Heart left ventricle (tissue), 16 donors: Measurements from ENCODE around the gene MEF2D. TPM values are rescaled to one million over a fixed set of nuclear protein-coding genes. Genes with fewer than 3 reads are reported as not detected.

Experiments
- ATAC-seq, 4 donors: fragments of 200-7000 bp; cut with Tn5 transposase; one replicate each; pipeline ENCODE4 v1.9.1; 2020 to 2022; ENCODE audit warnings: moderate library complexity in 4 of 4, mild to moderate bottlenecking in 3 of 4, moderate number of reproducible peaks in 1 of 4
- DNase-seq, 5 donors: peaks; one replicate each; pipeline ENCODE4 v3.0.0-alpha.2; 2020
- H3K27ac ChIP-seq, 12 donors: fragments of 200-600 bp; sonication (generic) in 4 of 12; one replicate each; pipeline versions ENCODE4 v1.5.0 to v1.8.0; 2016 to 2022; ENCODE audit warnings: mild to moderate bottlenecking in 2 of 12
- H3K27me3 ChIP-seq, 9 donors: fragments of 200-600 bp; sonication (generic) in 2 of 9; one replicate each; pipeline versions ENCODE4 v1.5.1 to v1.8.0; 2016 to 2022; ENCODE audit warnings: mild to moderate bottlenecking in 3 of 9
- H3K36me3 ChIP-seq, 9 donors: fragments of 200-600 bp; sonication (generic) in 2 of 9; one replicate each; pipeline versions ENCODE4 v1.5.0 to v1.8.0; 2018 to 2022; ENCODE audit warnings: mild to moderate bottlenecking in 2 of 9
- H3K4me1 ChIP-seq, 12 donors: fragments of 200-600 bp; sonication (generic) in 4 of 12; one replicate each; pipeline versions ENCODE4 v1.5.0 to v1.8.0; 2016 to 2022; ENCODE audit warnings: mild to moderate bottlenecking in 3 of 12
- H3K4me3 ChIP-seq, 12 donors: fragments of 200-600 bp; sonication (generic) in 4 of 12; one replicate each; pipeline versions ENCODE4 v1.5.0 to v1.8.0; 2017 to 2022; ENCODE audit warnings: mild to moderate bottlenecking in 9 of 12, moderate library complexity in 4 of 12
- H3K9me3 ChIP-seq, 12 donors: fragments of 200-600 bp; sonication (generic) in 4 of 12; one replicate each; pipeline versions ENCODE4 v1.5.0 to v1.8.0; 2016 to 2022; ENCODE audit warnings: mild to moderate bottlenecking in 1 of 12
- CTCF ChIP-seq, 12 donors: fragments of 200-600 bp; sonication (generic) in 4 of 12; IDR thresholded peaks; one replicate each; pipeline versions ENCODE4 v1.5.0 to v1.8.0; 2018 to 2022; ENCODE audit warnings: antibody characterized with exemption in 12 of 12, mild to moderate bottlenecking in 5 of 12
- POLR2A ChIP-seq, 2 donors: fragments of 450-650 bp; IDR thresholded peaks; one replicate each; pipeline ENCODE4 v1.6.1; 2017; ENCODE audit warnings: antibody characterized with exemption in 2 of 2, mild to moderate bottlenecking in 2 of 2, moderate library complexity in 2 of 2
- WGBS, 4 donors: extraction: QIAGEN DNeasy Blood & Tissue Kit in 2 of 4; methylation state at CpG; one replicate each; pipeline versions ENCODE4 v1.1.5 to v1.1.7; 2013 to 2018; 5-methylcytosine and 5-hydroxymethylcytosine counted together
- intact Hi-C, 10 donors: fragments of 100-400 bp; cut with DNase I; formaldehyde crosslinking; loops; one replicate each; pipeline versions ENCODE4 v1.11.1 to v1.14.2; 2022
- polyA plus RNA-seq, 2 donors: library from polyadenylated mRNA; stranded (reverse); fragments of 200-250 nt; gene quantifications; one replicate each; pipeline ENCODE4 v1.2.3, GENCODE V29; 2013
- total RNA-seq, 9 donors: library from RNA; depleted of rRNA in 2 of 9; stranded (reverse); fragments of >200 nt in 2 of 9; fragmentation: NEBNext Ultra II Directional in 3 of 9; extraction: Animal tissue kit (Norgen Biotek cat#: 25700) in 3 of 9; gene quantifications; one replicate each; pipeline versions ENCODE4 v1.1.0 to v1.2.4, GENCODE V29; 2016 to 2023
- donor health status: ischemic (EF 13 %, LVEDD 7.1; RV severe dilation, severe dysfunction).
- donor health status: healthy with polysubstance abuse.
- donor health status: DM: no; HTN: yes; CAD: no.
- donor health status: DM: no; HTN: no; CAD: no.
- donor health status: ischemic (EF 25% LVEDD 6.9; RV normal size, moderate dysfunction).
- donor health status: ischemic (EF 25% LVEDD 5.7; RV mildly dilated, moderate dysfunction).
- donor health status: healthy.
- donor health status: DM: yes; HTN: yes; CAD: no.
- donor health status: ischemic (EF 35%, LVEDD 5.7; RV mildly dilated, moderate dysfunction).
- donor health status: nonischemic (EF 11% LVEDD 7.7; RV severe dilation, severe dysfunction).
- donor health status: DM: yes; HTN: yes; CAD: no.
- donor health status: PGD.
- donor health status: ischemic (EF 29% LVEDD 5.4; RV normal size, mild dysfunction).
- donor health status: nonischemic (EF 23%, LVEDD 6.1; RV moderate dilation, normal function).

Gene MEF2D
- total and polyA plus RNA-seq, 11 donors = 40.5 to 203 (median 92.3) TPM

GRCh38 chr1:156461781-156462647, 38.6 kb downstream of the MEF2D start:
- TF ChIP-seq CTCF (IDR thresholded peaks at IDR 0.05) (no peak), POLR2A (IDR thresholded peaks at IDR 0.05) (no peak)
- DNase-seq (no peak), ATAC-seq (no peak)
- Histone ChIP-seq H3K9me3 (no peaks in the 10 kb centered on the region), H3K27ac (peak overlapping the region in 4 of 12 donors; percentile 22 to 98 (median 23)), H3K4me1 (peaks cover 11 to 50% (median 39%) of the 10 kb centered on the region in 12 donors), H3K27me3 (no peaks in the 10 kb centered on the region), H3K36me3 (peaks cover 0 to 31% (median 20%) of the 10 kb centered on the region in 9 donors), H3K4me3 (no peak overlapping the region)
- intact Hi-C loops = loop anchor here in 2 of 10 donors (5.0 kb wide), 2 partner anchors 35 to 135 kb away; no protein-coding TSS in a partner anchor
- 87 to 91% (median 88%) methylated on average over 17 of the region's 17 CpGs for WGBS, 4 donors

- no peak for DNase-seq
- ATAC-seq = no peak
- TF ChIP-seq CTCF (IDR thresholded peaks at IDR 0.05) (no peak), POLR2A (IDR thresholded peaks at IDR 0.05) (no peak)
- 41 to 62% (median 56%) methylated on average over 4 of the region's 4 CpGs for WGBS, 4 donors
- Histone ChIP-seq H3K9me3 (no peaks in the 10 kb centered on the region), H3K27me3 (no peaks in the 10 kb centered on the region), H3K36me3 (peaks cover 0 to 22% (median 11%) of the 10 kb centered on the region in 9 donors), H3K4me3 (no peak overlapping the region), H3K4me1 (peaks cover 7 to 46% (median 32%) of the 10 kb centered on the region in 12 donors), H3K27ac (peak overlapping the region in 5 of 12 donors; percentile 22 to 98 (median 24))
- intact Hi-C loops = loop anchor here in 2 of 10 donors (5.0 kb wide), 2 partner anchors 36 to 136 kb away; no protein-coding TSS in a partner anchor
These were observed 39.5 kb downstream of the MEF2D start for GRCh38 chr1:156461109-156461508.

- Histone ChIP-seq H3K36me3 (peaks cover 0 to 16% (median 6%) of the 10 kb centered on the region in 9 donors), H3K27ac (peak overlapping the region in 3 of 12 donors; percentile 24 to 98 (median 27)), H3K9me3 (no peaks in the 10 kb centered on the region), H3K4me3 (no peak overlapping the region), H3K27me3 (no peaks in the 10 kb centered on the region), H3K4me1 (peaks cover 7 to 42% (median 26%) of the 10 kb centered on the region in 12 donors)
- WGBS, 4 donors = 56 to 93% (median 84%) methylated on average over 1 of the region's 1 CpG
- ATAC-seq (no peak), DNase-seq (no peak)
- intact Hi-C loops = loop anchor here in 2 of 10 donors (5.0 kb wide), 2 partner anchors 37 to 137 kb away; no protein-coding TSS in a partner anchor
- TF ChIP-seq CTCF (IDR thresholded peaks at IDR 0.05) = no peak
- no peak for TF ChIP-seq POLR2A (IDR thresholded peaks at IDR 0.05)
These were observed 40.0 kb downstream of the MEF2D start for GRCh38 chr1:156460525-156460924.

- ATAC-seq = no peak
- intact Hi-C loops = loop anchor here in 4 of 10 donors (5.0 kb wide), 4 partner anchors 44 to 204 kb away; partner anchors contain the start of genes GPATCH4 (in 1 of the 4), MEF2D (in 1 of the 4) and NAXE (in 1 of the 4)
These were observed 42.4 kb downstream of the MEF2D start for GRCh38 chr1:156458181-156458503.

More at GRCh38 chr1:156458181-156458503, 42.4 kb downstream of the MEF2D start:
- H3K27ac ChIP-seq = peak overlapping the region in 8 of 12 donors; percentile 98 to 100 (median 98)
- H3K4me3 ChIP-seq = no peak overlapping the region
- DNase-seq = no peak
- 73 to 93% (median 83%) methylated on average over 3 of the region's 3 CpGs for WGBS, 4 donors
- no peak for TF ChIP-seq POLR2A (IDR thresholded peaks at IDR 0.05)
- no peak for TF ChIP-seq CTCF (IDR thresholded peaks at IDR 0.05)
- peaks cover 0 to 22% (median 8%) of the 10 kb centered on the region in 12 donors for H3K4me1 ChIP-seq
- no peaks in the 10 kb centered on the region for H3K27me3 ChIP-seq
- H3K9me3 ChIP-seq = no peaks in the 10 kb centered on the region
- no peaks in the 10 kb centered on the region for H3K36me3 ChIP-seq
